ENCODE results near the gene MGMT. TPM values are rescaled to one million over a fixed set of nuclear protein-coding genes. Genes with fewer than 3 reads are reported as not detected.

Gene MGMT
- total and polyA plus RNA-seq, 2 experiments from 2014 or later: 19.3 to 21.9 TPM

- H3K36me3 Mint-ChIP-seq (ENCODE audit: low read depth): no peaks in the 10 kb centered on the region
- peaks cover 27% of the 10 kb centered on the region for H3K4me1 Mint-ChIP-seq
- H3K4me3 Mint-ChIP-seq: no peak overlapping the region
- no peaks in the 10 kb centered on the region for H4K20me1 ChIP-seq (replicated peaks; ENCODE audit: insufficient read depth)
- H3K4me3 ChIP-seq: no peak overlapping the region
- H3K9me2 ChIP-seq (ENCODE audit: insufficient read depth): no peaks in the 10 kb centered on the region
- no peaks in the 10 kb centered on the region for H3F3A ChIP-seq (replicated peaks; ENCODE audit: low read depth)
- H2AFZ ChIP-seq: no peak overlapping the region
- no peaks in the 10 kb centered on the region for H3K9me3 Mint-ChIP-seq
- no peaks in the 10 kb centered on the region for H3K27me3 Mint-ChIP-seq (ENCODE audit: insufficient read depth, low read depth, poor library complexity)
- H3K36me3 ChIP-seq (ENCODE audit: insufficient read depth): no peaks in the 10 kb centered on the region
- ATAC-seq (no peak), DNase-seq (ENCODE audit: low spot score) (no peak)
- no peak overlapping the region for H3K27ac Mint-ChIP-seq
- no peak for TF ChIP-seq CREB1 (CRISPR knock-in tag; IDR thresholded peaks at IDR 0.05; ENCODE audit: low read depth)
- TF ChIP-seq STAT1 (IDR thresholded peaks at IDR 0.05; ENCODE audit: unreplicated experiment): no peak
- TF ChIP-seq ZNF331 (CRISPR knock-in tag; IDR thresholded peaks at IDR 0.05; ENCODE audit: low read depth): no peak
- no peak for TF ChIP-seq EZH2phosphoT487 (IDR thresholded peaks at IDR 0.05; ENCODE audit: unreplicated experiment)
- no peak for TF ChIP-seq CTCF (conservative IDR thresholded peaks at IDR 0.05; ENCODE audit: low read depth in 2 of 2)
- no peaks in the 10 kb centered on the region for H3K27me3 ChIP-seq (ENCODE audit: insufficient read depth)
- H3K4me2 ChIP-seq: no peak overlapping the region
- H3K79me2 ChIP-seq (replicated peaks; ENCODE audit: insufficient read depth): no peaks in the 10 kb centered on the region; the same call in 1 of the 2 replicates
- H3K4me1 ChIP-seq (ENCODE audit: insufficient read depth): peaks cover 17% of the 10 kb centered on the region; the same call in 1 of the 2 replicates
- H3K27ac ChIP-seq (ENCODE audit: low read depth): no peak overlapping the region
These were observed 134.7 kb downstream of the MGMT start for GRCh38 chr10:129601737-129602136.

- H3F3A ChIP-seq (replicated peaks; ENCODE audit: low read depth): no peaks in the 10 kb centered on the region
- H3K4me1 Mint-ChIP-seq: peaks cover 27% of the 10 kb centered on the region
- no peaks in the 10 kb centered on the region for H3K27me3 Mint-ChIP-seq (ENCODE audit: insufficient read depth, low read depth, poor library complexity)
- H3K9me3 Mint-ChIP-seq: no peaks in the 10 kb centered on the region
- no peaks in the 10 kb centered on the region for H3K36me3 ChIP-seq (ENCODE audit: insufficient read depth)
- no peak overlapping the region for H3K27ac Mint-ChIP-seq
- no peak overlapping the region for H3K27ac ChIP-seq (ENCODE audit: low read depth)
- H3K4me3 Mint-ChIP-seq: no peak overlapping the region
- no peaks in the 10 kb centered on the region for H3K27me3 ChIP-seq (ENCODE audit: insufficient read depth)
- H3K4me2 ChIP-seq: no peak overlapping the region
- H3K79me2 ChIP-seq (replicated peaks; ENCODE audit: insufficient read depth): no peaks in the 10 kb centered on the region; the same call in 1 of the 2 replicates
- no peaks in the 10 kb centered on the region for H4K20me1 ChIP-seq (replicated peaks; ENCODE audit: insufficient read depth)
- no peak overlapping the region for H2AFZ ChIP-seq
- no peaks in the 10 kb centered on the region for H3K36me3 Mint-ChIP-seq (ENCODE audit: low read depth)
- peaks cover 17% of the 10 kb centered on the region; the same call in 1 of the 2 replicates for H3K4me1 ChIP-seq (ENCODE audit: insufficient read depth)
- no peak overlapping the region for H3K4me3 ChIP-seq
- H3K9me2 ChIP-seq (ENCODE audit: insufficient read depth): no peaks in the 10 kb centered on the region
- no peak for DNase-seq (ENCODE audit: low spot score)
- no peak for ATAC-seq
- no peak for TF ChIP-seq ETS1 (IDR thresholded peaks at IDR 0.05)
- TF ChIP-seq ZNF114 (CRISPR knock-in tag; IDR thresholded peaks at IDR 0.05): no peak
- no peak for TF ChIP-seq EZH2phosphoT487 (IDR thresholded peaks at IDR 0.05; ENCODE audit: unreplicated experiment)
- TF ChIP-seq ZNF331 (CRISPR knock-in tag; IDR thresholded peaks at IDR 0.05; ENCODE audit: low read depth): no peak
- TF ChIP-seq STAT1 (IDR thresholded peaks at IDR 0.05; ENCODE audit: unreplicated experiment): no peak
- no peak for TF ChIP-seq REST (IDR thresholded peaks at IDR 0.05; ENCODE audit: unreplicated experiment)
- TF ChIP-seq CTCF (conservative IDR thresholded peaks at IDR 0.05; ENCODE audit: low read depth in 2 of 2): no peak
- TF ChIP-seq JUNB (IDR thresholded peaks at IDR 0.05; ENCODE audit: unreplicated experiment): no peak
- TF ChIP-seq CREB1 (CRISPR knock-in tag; IDR thresholded peaks at IDR 0.05; ENCODE audit: low read depth): no peak
These were observed 136.0 kb downstream of the MGMT start for GRCh38 chr10:129602938-129603535.
